Measurements from ENCODE around the gene ANKS6.

Gene ANKS6

GRCh38 chr9:98806394-98807035 lies 10.2 kb upstream of the ANKS6 start:
- TF ChIP-seq, protein P1, sequence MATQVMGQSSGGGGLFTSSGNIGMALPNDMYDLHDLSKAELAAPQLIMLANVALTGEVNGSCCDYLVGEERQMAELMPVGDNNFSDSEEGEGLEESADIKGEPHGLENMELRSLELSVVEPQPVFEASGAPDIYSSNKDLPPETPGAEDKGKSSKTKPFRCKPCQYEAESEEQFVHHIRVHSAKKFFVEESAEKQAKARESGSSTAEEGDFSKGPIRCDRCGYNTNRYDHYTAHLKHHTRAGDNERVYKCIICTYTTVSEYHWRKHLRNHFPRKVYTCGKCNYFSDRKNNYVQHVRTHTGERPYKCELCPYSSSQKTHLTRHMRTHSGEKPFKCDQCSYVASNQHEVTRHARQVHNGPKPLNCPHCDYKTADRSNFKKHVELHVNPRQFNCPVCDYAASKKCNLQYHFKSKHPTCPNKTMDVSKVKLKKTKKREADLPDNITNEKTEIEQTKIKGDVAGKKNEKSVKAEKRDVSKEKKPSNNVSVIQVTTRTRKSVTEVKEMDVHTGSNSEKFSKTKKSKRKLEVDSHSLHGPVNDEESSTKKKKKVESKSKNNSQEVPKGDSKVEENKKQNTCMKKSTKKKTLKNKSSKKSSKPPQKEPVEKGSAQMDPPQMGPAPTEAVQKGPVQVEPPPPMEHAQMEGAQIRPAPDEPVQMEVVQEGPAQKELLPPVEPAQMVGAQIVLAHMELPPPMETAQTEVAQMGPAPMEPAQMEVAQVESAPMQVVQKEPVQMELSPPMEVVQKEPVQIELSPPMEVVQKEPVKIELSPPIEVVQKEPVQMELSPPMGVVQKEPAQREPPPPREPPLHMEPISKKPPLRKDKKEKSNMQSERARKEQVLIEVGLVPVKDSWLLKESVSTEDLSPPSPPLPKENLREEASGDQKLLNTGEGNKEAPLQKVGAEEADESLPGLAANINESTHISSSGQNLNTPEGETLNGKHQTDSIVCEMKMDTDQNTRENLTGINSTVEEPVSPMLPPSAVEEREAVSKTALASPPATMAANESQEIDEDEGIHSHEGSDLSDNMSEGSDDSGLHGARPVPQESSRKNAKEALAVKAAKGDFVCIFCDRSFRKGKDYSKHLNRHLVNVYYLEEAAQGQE (IDR thresholded peaks at IDR 0.05; ENCODE audit: insufficient read depth in 1 of 2, low read depth in 2 of 2, low read length in 2 of 2) = no peak
- no peak for TF ChIP-seq POLR2AphosphoS5 (IDR thresholded peaks at IDR 0.05; ENCODE audit: low read depth, low read length)
- no peak for TF ChIP-seq SIN3A (IDR thresholded peaks at IDR 0.05; ENCODE audit: borderline replicate concordance, insufficient read depth, low read length)
- TF ChIP-seq FOXP2 (optimal IDR thresholded peaks at IDR 0.05; ENCODE audit: borderline replicate concordance, extremely low read depth, extremely low read length, insufficient read depth) = no peak
- TF ChIP-seq TAF1 (IDR thresholded peaks at IDR 0.05; ENCODE audit: borderline replicate concordance, insufficient read depth, low read length) = no peak

GRCh38 chr9:98805506-98806272 lies 9.3 kb upstream of the ANKS6 start:
- TF ChIP-seq, protein P1 (IDR thresholded peaks at IDR 0.05; ENCODE audit: insufficient read depth in 1 of 2, low read depth in 2 of 2, low read length in 2 of 2) = no peak
- no peak for TF ChIP-seq FOXP2 (optimal IDR thresholded peaks at IDR 0.05; ENCODE audit: borderline replicate concordance, extremely low read depth, extremely low read length, insufficient read depth)
- no peak for TF ChIP-seq SIN3A (IDR thresholded peaks at IDR 0.05; ENCODE audit: borderline replicate concordance, insufficient read depth, low read length)
- TF ChIP-seq TAF1 (IDR thresholded peaks at IDR 0.05; ENCODE audit: borderline replicate concordance, insufficient read depth, low read length) = no peak
- TF ChIP-seq POLR2AphosphoS5 (IDR thresholded peaks at IDR 0.05; ENCODE audit: low read depth, low read length) = no peak

GRCh38 chr9:98804083-98804482 lies 7.7 kb upstream of the ANKS6 start:
- TF ChIP-seq, protein P1 (IDR thresholded peaks at IDR 0.05; ENCODE audit: insufficient read depth in 1 of 2, low read depth in 2 of 2, low read length in 2 of 2) = no peak
- no peak for TF ChIP-seq SIN3A (IDR thresholded peaks at IDR 0.05; ENCODE audit: borderline replicate concordance, insufficient read depth, low read length)
- no peak for TF ChIP-seq TAF1 (IDR thresholded peaks at IDR 0.05; ENCODE audit: borderline replicate concordance, insufficient read depth, low read length)
- TF ChIP-seq POLR2AphosphoS5 (IDR thresholded peaks at IDR 0.05; ENCODE audit: low read depth, low read length) = no peak
- TF ChIP-seq FOXP2 (optimal IDR thresholded peaks at IDR 0.05; ENCODE audit: borderline replicate concordance, extremely low read depth, extremely low read length, insufficient read depth) = no peak

- TF ChIP-seq SIN3A (IDR thresholded peaks at IDR 0.05; ENCODE audit: borderline replicate concordance, insufficient read depth, low read length) (no peak), FOXP2 (optimal IDR thresholded peaks at IDR 0.05; ENCODE audit: borderline replicate concordance, extremely low read depth, extremely low read length, insufficient read depth) (no peak), TAF1 (IDR thresholded peaks at IDR 0.05; ENCODE audit: borderline replicate concordance, insufficient read depth, low read length) (no peak), POLR2AphosphoS5 (IDR thresholded peaks at IDR 0.05; ENCODE audit: low read depth, low read length) (no peak)
- TF ChIP-seq, protein P1 (IDR thresholded peaks at IDR 0.05; ENCODE audit: insufficient read depth in 1 of 2, low read depth in 2 of 2, low read length in 2 of 2) = no peak
These were observed 5.6 kb upstream of the ANKS6 start for GRCh38 chr9:98801969-98802371.
